NCI-H2227 (cell line): ENCODE results near the gene LDAH.

Experiments used
- DNase-seq: peaks from one replicate; lab custom pipeline; 2025; ENCODE audit not compliant: unreplicated experiment; lab: John Stamatoyannopoulos, UW

The LDAH gene

GRCh38 chr2:20781656-20782265 is 41.1 kb downstream of the LDAH start:
- no peak for DNase-seq

DNA sequence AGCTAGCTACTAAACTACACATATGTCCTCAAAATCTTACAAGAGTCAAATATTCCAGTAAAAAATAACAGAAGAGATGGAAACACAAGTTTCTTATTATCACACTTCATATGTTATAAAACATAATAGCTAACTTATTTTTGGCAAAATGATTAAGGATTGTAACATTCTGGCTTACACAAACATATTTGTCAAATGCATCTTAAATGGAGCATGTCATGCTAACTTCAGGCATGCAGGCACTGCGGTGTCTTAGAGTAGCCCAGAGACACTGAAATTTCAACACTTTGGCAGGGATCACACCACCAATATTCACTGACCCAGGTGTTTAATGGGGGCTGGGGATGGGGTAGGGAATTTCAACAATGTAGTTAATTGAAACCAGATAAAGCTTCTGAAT is 51.6 kb downstream of the LDAH start:
- DNase-seq, result no peak

DNA sequence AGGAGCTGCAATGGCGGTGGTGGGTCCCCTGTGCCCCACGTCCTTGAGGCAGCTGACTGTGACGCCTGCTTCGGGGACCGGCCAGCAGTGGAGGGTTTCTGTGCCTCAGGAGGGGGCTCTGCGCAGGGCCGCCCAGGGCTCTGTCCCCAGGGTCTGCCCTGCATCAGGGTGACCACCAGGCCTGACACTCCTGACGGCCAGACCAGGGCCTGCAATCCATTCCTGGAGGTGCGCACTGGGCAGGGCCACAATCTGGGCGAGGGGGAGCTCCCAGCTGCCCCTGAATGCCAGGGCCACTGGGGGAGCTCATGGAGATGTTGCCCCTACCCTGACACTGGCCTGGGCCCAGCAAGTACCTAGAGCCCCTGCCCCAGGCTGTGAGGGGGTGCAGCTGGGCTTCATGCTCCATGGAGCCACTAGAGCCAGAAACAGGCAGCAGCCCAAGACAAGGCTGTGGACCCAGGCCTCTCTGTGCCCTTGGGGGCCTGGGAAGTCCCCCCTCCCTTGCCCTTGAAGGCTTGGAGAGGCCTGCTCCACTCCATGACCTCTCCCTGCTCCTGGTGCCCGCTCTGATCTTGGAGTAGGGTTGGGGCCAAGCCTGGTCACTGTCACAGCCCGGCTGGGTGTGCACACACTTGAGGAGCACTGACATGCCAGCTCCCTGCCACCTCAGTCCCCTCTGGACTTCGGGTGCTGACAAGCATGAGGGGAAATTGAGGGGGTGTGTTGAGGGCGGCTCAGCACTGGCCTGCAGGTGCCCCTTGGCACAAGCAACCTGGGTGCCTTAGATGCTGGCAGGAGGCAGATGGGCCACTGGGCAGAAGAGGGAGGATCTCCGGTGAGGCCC is 55.9 kb downstream of the LDAH start:
- DNase-seq, result no peak

DNA sequence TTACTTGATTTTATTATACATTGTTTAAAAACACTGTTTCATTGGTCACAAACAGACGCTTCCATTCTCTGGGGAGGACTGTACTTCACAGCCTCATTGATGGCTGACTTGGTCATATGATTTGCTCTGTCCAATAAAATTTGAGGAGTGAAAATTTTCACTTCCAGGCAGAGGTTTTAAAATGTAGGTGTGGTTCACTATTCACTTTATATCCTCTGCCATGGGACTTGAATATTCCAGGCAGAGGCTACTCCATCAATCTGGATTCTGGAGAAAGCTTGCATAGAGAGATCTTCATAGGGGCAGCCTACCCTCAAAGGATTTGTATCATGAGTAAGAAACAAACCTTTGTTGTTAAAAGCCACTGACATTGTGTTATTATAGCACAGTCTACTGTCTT is 56.7 kb downstream of the LDAH start:
- DNase-seq, result no peak

GRCh38 chr2:20762945-20763683 is 59.8 kb downstream of the LDAH start:
- no peak for DNase-seq

GRCh38 chr2:20759487-20759886 is 63.4 kb downstream of the LDAH start:
- DNase-seq, result no peak

DNA sequence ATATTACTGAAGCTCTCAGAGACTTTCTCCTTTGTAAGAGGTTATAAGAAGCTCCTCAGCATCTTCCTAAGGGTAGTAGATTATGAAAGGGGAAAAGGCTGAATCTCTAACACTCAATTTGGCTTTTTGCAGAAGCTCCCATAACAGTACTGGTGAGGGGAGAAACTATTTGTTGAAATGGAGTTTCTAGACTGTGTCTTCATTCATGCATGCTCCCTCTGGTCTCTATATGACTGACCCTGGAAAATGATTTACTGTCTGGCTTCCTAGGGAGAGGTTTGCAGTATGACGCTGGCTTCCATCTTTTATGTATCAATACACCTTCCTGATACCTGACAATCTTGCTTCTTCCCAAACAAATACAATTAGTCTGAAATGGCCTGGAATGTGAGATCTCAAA is 63.9 kb downstream of the LDAH start:
- DNase-seq, result no peak

- DNase-seq, result no peak
These were observed 65.4 kb downstream of the LDAH start for GRCh38 chr2:20757405-20758090.

GRCh38 chr2:20755132-20755800 is 67.6 kb downstream of the LDAH start:
- no peak for DNase-seq

GRCh38 chr2:20752293-20752692 is 70.6 kb downstream of the LDAH start:
- DNase-seq, result no peak

DNA sequence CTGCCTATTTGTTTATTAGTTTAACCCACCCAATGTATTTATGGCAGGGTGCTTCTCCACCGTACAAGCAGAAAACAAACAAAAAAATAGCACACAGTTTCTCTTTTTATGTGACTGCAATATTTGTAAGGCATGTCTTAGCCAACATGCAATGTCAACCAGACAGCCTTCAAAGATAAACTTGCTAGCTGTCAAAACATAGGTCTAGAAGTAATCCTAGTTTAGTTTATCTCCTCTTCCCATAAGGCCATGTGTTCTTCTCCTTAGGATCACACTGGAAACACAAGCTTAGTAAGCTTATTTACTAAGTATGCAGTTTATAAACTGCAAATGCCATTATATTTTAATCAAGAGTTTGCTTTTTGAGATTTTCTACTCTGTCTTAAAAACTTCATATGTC is 75.6 kb downstream of the LDAH start:
- DNase-seq, result no peak

DNA sequence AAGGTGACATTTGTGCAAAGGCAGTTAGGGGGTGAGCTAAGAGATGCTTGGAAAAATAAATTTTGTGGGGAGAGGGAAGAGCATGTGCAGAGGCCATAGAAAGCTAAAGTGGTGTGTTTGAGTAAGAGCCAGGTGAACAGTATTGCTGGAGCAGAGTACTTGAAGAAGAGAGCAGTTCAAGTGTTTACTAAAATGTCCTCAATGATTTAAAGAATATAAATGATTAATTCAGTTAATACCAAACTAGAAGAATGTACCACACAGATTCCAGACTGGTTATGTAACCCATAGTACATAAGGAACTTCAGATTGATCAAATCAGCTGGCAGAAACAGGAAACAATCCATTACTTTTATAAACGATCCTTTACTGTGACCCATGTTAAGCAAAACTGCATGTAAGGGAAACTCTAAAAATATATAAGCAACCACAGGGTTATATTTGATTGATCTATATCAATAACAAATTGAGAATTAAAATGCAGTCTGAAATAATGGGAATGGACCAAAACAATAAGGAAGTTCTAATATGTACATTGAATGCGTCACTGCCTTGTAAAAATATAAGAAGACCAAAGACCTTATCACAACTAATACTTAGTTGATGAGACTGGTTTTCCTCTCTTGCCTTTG is 76.9 kb downstream of the LDAH start:
- no peak for DNase-seq

- no peak for DNase-seq
These were observed 78.2 kb downstream of the LDAH start for GRCh38 chr2:20744366-20745335.

DNA sequence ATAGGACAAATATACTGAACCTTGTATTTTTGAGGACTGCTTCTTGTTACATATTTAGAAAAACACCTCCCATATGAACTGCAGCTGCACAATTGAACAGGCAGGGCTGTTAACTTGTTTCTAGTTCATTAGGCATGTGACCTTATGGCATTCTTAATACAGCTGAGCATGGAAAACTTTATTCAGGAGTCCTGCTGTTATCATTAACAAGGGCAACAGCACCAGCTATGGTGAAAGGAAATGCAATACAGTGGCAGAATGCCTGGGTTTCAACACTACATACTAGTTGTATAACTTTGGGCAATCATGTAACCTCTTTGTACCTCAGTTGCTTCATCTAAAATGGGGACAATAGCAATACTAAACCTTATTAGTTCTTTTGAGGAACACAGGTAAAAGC is 84.1 kb downstream of the LDAH start:
- no peak for DNase-seq

- DNase-seq, result no peak
These were observed 85.4 kb downstream of the LDAH start for GRCh38 chr2:20737505-20737904.

DNA sequence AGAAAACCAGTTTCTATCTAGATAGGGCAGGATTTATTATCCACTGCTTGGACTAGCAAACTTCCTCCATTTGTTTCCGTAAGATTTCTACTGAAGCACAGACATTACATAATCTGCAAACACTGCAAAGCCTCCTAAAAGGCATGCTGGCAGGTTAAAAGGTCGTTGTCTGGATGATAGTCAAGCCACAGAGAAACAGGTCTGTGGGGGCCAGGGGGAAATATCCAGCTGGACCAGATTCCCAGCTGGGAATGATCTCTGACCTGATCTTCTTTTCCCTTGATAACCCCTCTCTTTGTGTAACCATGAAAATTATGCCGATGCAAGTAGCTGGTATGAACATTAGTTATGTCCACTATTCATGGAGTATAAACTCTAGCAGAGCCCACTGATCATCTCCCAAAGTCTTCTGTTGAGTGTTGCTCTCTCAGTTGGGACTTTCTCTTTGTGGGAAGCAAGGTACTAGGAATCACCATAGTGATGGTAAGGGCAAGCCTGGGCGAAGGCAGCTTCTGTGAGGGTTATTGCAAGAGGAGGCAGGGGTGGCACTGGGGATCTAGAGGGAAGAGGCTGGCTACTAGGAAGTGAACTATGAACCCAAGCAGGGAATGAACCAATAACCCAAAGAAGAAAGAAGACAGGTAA is 94.7 kb downstream of the LDAH start:
- no peak for DNase-seq

GRCh38 chr2:20726913-20727312 is 96.0 kb downstream of the LDAH start:
- DNase-seq, result no peak

GRCh38 chr2:20725782-20726181 is 97.1 kb downstream of the LDAH start:
- DNase-seq, result no peak
